GM18907 (cell line): Measurements from ENCODE around the gene CIBAR2.
A peak's percentile ranks its signal among the peaks of the same experiment; 100 is the strongest.
"Not testable (repeated sequence)": the region's sequence is repeated elsewhere in the genome, so short reads cannot be mapped to it uniquely, and the experiment has no call there.

Source experiments
- ATAC-seq: cut with Tn5 transposase; IDR thresholded peaks from one replicate; pipeline ENCODE4 v1.9.1; 2021; ENCODE audit warnings: mild to moderate bottlenecking, moderate library complexity; ENCODE audit not compliant: unreplicated experiment

The CIBAR2 gene

DNA sequence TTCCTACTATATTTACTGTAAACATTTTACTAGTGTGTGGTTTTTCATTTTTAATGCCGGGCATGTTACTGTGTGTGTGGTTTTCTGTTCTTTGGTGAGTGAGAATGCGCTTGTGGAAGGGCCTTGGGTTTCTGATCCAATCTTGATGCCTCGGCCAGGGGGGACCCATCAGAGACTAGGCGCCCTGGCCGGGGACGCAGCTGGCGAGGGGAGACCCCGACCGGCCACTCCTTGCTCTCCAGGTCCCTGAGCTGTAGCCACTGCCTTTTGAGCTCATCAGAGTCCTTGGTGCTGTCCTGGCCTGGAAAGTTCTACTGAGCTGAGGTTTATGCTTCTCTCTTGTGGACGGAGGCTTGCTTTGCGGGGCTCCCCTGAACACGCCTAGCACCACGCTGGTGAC is 47.2 kb downstream of the CIBAR2 start:
- no peak for ATAC-seq

DNA sequence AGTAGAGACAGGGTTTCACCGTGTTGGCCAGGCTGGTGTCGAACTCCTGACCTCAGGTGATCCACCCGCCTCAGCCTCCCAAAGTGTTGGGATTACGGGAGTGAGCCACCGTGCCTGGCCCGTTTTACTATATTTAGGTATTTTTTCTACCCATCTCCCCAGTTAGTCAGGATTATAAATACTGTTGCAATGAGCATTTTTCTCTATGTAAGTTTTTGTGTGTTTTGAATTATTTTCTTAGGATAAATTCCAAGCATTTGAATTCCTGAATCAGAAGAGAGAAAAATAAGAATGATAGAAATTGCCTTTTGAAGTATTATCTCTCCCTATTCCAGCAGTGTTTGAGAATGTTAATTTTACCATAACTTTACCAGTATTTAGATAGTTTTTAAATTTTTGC is 48.1 kb downstream of the CIBAR2 start:
- ATAC-seq: no peak

DNA sequence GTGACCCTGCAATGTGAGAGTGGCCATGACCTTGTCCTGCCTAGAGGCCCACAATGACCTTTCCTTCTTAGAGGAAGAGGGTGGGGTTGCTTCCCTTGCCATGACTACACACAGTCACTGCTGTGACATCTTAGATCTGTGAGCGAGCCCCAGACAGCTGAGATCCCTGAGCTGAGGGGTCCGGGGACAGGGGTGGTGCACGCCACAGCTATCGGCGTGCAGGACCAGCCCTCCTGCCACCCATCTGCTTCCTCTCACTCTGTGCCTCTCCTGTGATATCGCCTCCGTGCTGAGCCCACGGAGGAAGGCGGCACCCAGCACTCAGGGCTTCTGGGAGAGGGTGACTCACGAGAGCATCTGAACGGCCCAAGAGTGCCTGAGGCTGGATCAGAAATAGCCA is 49.4 kb downstream of the CIBAR2 start:
- no peak for ATAC-seq

- no peak for ATAC-seq
These were observed 49.9 kb downstream of the CIBAR2 start for GRCh38 chr16:85062323-85062722.

DNA sequence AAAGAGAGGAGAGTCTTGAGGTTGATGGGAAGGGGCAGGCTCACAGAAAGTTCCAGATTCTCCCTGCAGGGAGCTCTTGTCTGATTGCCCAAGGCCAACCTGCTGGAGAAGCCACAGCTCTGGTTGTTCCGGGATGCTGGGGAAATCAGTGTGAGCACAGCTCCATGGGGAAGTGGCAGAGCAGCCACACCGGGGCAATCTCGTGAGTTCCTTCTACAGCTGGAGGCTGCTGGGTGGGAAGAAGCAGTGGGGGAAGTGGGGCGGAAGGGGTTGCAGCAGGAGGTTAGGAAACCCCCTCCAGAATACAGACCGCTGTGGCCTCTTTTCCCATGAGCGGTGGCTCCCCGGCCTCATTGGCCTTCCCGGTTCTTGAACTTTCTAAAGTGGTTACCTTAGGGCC is 50.7 kb downstream of the CIBAR2 start:
- ATAC-seq: no peak

GRCh38 chr16:85058909-85059308 is 53.4 kb downstream of the CIBAR2 start:
- no peak for ATAC-seq

DNA sequence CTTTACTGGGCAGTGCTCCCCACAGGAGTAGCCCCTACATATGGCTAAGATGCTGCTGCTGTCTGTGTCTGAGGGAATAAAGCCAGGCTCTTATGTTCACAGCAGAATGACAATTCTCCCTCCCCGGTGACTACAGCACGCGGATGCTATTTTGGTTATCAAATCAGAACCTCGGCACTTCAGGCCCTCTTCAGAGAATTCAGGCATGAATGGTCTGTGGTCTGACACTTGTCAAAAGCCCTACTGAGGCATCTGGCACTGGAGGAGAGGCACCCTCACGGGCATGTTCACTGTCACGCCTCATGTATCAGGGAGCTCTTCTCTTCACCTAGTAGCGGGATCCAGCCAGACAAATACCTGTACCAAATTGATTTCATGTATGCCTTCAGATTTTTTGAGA is 54.3 kb downstream of the CIBAR2 start:
- no peak for ATAC-seq

DNA sequence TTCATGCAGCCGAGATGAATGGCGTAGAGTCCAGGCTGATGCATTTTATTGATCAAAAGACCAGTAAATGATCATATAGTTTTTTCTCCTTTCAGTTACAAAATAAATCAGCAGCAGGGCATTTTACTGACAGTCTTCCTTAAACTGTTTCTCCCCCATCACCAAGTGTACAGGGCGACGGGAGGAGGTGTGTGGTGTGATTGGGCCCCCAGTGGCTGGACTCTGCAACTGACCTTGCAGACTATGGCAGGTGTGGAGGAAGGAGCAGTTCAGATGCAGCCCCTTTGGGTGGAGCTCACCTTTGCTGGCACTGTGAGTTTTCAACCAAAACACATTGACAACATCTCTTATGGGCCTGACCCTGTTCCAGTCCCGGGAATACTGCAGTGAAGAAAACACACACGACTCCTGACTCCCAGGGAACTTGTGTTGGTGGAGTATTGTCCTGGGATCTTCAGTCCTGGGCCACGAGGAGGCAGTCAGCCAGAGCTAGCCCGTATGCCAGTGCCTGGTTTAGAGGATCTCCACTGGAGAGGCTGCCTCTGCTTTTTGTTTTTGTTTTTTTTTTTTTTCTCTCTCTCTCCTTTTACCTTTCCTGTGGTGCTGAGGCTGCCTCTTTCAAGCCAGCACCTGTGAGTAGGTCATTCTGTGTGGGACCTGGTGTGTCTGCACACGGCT is 54.9 kb downstream of the CIBAR2 start:
- no peak for ATAC-seq

GRCh38 chr16:85056211-85056748 is 56.0 kb downstream of the CIBAR2 start:
- no peak for ATAC-seq

- ATAC-seq: peak; percentile 89
These were observed 56.6 kb downstream of the CIBAR2 start for GRCh38 chr16:85055493-85056210.

DNA sequence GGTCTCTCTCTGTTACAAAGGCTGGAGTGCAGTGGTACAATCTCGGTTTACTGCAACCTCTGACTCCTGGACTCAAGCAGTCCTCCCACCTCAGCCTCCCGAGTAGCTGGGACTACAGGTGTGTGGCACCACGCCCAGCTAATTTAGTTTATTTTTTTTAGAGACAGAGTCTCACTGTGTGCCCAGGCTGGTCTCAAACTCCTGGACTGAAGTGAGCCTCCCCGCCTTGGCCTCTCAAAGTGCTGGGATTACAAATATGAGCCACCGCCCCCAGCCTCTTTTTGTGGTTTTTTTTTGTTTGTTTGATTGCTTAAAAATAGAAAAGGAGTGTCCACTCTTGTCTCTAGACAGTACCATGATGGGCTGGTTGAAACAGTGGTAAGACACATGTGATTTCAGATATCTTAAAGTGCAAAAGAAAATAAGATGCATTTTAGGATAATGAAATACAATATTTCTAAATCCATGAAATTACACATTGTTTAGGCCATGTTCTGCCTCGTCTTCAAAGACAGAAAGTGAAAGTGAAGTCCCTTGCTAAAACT is 57.3 kb downstream of the CIBAR2 start:
- ATAC-seq: no peak

GRCh38 chr16:85054321-85054720 is 58.0 kb downstream of the CIBAR2 start:
- not testable (repeated sequence) for ATAC-seq

DNA sequence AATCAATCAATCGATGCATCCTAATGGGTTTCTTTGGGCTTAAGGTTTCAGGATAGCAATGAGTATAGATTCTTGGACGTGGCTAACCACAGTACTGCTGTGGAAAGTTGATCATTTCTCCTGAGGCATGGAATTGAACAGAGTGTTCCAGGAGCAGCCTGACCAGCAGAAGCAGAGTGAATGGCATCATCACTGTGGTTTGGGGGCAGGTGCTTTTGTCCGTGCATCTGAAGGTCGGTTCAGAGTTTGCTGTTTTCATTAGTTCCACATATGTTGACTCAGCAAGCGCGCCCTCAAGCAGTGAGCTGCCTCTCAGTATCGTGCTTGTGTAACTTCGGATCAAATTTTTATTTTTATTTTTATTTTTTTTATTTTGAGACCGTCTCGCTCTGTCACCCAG is 59.7 kb downstream of the CIBAR2 start:
- ATAC-seq: no peak

DNA sequence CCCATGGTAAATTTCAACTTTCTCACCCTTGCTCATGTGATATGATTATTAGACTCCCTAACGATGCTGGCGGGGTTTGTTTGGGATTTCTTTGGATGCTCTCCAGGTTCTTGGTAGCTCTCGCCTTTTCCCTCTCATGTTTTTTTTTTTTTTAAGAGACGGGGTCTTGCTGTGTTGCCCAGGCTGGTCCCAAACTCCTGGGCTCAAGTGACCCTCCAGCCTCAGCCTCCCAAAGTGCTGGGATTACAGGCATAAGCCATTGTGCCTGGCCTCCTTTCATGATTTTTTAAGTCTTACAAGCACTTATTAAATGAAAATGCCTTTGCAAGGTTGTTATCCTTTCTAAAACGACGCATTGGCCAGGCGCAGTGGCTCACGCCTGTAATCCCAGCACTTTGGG is 60.6 kb downstream of the CIBAR2 start:
- no peak for ATAC-seq

DNA sequence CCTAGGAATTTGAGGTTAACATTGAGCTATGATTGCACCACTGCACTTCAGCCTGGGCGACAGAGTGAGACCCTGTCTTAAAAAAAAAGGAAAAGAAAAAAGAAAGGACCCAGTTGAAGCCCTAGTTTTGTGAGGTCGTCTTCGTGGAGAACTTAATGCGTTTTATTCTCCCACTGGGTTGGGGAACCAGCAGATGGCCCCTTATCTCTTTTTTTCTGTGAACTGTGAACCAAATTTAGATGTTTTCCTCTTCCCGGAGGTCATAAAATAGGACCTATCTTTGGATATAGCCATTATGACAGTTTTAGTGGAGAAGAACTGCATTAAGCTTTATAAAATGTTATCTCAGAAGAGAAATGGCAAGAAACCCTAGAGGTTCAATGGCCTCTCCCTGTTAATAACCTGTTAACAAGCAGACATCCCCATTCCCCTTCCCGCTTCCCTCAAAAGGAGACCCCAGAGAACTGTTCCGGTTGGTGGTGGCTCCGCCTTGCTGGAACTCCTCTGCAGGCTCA is 61.1 kb downstream of the CIBAR2 start:
- ATAC-seq: no peak

GRCh38 chr16:85049706-85050305 is 62.5 kb downstream of the CIBAR2 start:
- ATAC-seq: no peak

DNA sequence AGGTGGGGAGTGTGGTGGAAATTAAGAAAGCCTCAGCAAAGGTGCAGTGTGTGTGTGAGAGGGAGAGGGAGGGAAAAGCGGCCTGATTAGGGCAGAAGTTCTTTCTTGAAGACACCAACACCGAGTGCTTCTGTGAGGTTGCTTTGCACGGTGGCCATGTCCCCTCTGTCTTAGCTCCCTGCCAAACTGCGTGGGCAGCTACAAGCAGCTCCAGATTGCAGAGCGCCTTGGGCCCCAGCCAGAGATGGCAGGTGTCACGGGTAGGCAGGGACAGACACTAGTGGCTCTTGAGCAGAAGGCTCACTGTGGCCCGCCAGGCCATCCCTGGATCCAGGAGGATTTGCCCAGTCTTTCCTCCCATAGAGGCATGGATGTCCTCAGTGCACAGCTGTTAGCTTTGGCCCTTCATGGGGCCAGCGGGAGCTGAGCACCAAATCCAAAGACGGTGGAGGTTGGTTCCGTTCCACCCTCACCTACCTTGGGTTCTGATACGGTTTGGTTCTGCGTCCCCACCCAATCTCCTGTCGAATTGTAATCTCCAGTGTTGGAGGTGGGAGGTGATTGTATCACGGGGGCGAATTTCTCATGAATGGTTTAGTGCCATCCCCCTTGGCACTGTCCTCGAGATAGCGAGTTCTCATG is 63.2 kb downstream of the CIBAR2 start:
- no peak for ATAC-seq
